HG02870 (cell line): ENCODE measurements around the gene C2orf68.
"Not testable (repeated sequence)": the region's sequence is repeated elsewhere in the genome, so short reads cannot be mapped to it uniquely, and the experiment has no call there.

Source experiments
- ATAC-seq: cut with Tn5 transposase; IDR thresholded peaks from one replicate; pipeline ENCODE4 v1.9.1; 2021; ENCODE audit warnings: mild to moderate bottlenecking, moderate library complexity; ENCODE audit not compliant: unreplicated experiment

Gene C2orf68

GRCh38 chr2:85584857-85585780 lies 26.7 kb downstream of the C2orf68 start:
- peak; percentile 46 for ATAC-seq

- peak; percentile 17 for ATAC-seq
Observed at GRCh38 chr2:85584354-85584856, 27.5 kb downstream of the C2orf68 start, which contains the start of gene VAMP5. VAMP5 (plus strand) TSS chr2:85584431; CDS start chr2:85584491, 60 bp downstream.

DNA sequence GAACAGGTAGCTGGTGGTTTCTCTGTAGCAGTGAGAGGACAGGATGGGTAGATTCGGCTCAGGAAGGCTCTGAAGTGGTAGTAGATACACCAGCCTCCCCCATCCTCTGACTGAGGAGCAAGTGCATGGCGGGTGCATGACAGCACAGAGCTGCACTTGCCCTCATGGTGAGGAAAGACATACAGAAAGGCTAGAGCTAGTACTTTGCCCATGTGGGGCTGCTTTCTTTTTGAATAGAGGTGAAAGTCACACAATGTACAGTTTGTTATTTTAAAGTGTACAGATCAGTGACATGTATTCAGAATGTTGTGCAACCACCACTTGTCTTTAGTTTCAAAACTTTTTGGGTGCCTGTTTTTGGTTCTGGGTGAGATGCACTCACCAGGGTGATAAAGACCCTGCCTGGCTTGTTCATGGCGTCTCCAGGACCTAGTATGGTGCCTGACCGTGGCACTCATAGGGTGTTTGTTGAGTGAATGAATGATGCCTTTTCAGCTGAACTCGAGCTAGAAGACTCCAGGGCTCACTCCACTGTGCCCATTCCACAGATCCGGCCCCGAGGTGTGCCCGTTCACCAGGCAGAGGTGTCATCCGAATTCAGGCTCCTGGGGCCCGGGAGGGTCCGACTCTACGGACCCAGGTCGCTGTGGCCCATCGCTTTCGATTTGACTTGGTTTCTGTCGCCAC lies 28.1 kb downstream of the C2orf68 start:
- peak; percentile 53 for ATAC-seq

- ATAC-seq: no peak
Observed at GRCh38 chr2:85582492-85582891, 29.4 kb downstream of the C2orf68 start.

DNA sequence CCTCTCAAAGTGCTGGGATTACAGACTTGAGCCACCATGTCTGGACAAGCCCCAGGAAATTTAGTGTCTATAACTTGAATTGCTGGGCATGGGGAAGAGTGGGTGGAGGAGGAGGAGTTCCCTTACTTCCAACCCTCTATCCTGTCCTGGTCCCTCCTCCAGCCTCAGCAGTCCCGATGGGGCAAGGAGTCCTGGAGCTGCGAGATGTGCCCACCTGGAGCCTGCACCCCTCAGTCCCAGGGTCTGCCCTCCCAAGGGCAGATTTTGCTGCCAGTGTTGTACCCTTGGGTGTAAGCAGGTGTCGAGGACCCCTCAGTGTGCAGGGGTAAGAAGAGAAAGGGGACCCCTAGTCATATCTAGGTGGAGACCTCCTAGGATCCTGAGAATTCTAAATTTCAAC lies 31.7 kb downstream of the C2orf68 start:
- ATAC-seq: no peak

DNA sequence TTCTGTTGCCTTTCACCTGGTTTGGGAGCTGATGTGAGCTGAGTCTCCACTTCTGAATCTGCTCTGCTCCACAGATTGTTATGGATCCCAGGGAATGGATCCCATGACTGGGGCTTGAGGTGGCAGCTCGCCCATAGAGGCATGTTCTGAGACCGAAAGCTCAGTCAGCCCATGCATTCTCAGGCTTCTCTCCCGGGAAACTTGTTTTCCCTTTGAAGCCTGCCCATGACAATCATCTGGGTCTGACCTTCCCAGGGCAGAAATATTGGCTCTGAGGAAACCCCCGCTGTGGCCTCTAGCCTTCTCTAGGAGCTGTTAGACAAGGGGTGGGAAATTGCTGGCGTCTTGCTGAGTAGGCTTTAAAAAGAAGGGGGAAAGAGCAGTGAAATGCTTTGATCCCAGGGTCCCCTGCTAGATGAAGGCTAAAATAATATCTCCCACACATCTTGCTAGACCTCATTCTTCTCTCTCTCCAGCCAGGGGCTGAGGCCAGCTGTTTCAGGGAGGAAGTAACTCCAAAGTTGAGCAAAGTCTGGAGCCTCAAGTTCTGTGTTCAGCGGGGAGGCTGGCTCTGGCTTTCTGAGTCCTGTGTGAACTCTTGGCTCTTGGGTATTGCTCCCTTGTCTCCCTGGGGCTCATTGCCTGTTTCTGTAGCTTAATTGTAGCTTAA lies 32.5 kb downstream of the C2orf68 start:
- no peak for ATAC-seq

GRCh38 chr2:85578243-85579180 lies 33.4 kb downstream of the C2orf68 start:
- ATAC-seq: no peak

- ATAC-seq: peak; percentile 72
Observed at GRCh38 chr2:85577386-85578242, 34.3 kb downstream of the C2orf68 start, which contains the start of gene VAMP8. VAMP8 (plus strand) TSS chr2:85577586; CDS start chr2:85577647, 61 bp downstream.

DNA sequence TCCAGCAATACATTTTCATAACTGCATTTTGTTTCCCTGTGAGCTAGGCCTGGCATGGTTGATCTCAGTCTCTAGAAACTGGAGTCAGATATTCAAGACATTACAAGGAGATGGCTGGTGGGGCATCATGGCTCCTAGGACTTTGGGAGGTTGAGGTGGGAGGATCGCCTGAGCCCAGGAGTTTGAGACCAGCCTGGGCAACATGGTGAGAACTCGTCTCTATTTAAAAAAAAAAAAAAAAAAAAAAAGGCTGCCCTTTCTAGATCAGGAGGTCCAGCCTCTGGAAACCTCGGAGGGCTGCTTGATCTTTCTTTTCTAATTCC lies 34.8 kb downstream of the C2orf68 start:
- no peak for ATAC-seq

GRCh38 chr2:85575739-85576138 lies 36.1 kb downstream of the C2orf68 start:
- ATAC-seq: no peak

DNA sequence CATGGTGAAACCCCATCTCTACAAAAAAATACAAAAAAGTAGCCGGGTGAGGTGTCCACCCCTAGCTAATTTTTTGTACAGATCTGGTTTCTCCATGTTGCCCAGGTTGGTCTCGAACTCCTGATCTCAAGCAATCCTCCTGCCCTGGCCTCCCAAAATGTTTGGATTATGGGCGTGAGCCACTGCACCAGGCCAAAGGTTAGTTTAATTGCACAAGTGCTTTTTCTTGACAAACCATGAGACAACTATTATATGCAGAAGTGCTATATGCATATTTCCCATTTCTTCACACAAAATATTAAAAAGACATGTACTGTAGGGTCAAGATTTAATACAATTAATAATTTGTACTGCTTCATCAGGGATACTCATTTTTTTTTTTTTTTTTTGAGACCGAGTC lies 45.6 kb downstream of the C2orf68 start:
- no peak for ATAC-seq

DNA sequence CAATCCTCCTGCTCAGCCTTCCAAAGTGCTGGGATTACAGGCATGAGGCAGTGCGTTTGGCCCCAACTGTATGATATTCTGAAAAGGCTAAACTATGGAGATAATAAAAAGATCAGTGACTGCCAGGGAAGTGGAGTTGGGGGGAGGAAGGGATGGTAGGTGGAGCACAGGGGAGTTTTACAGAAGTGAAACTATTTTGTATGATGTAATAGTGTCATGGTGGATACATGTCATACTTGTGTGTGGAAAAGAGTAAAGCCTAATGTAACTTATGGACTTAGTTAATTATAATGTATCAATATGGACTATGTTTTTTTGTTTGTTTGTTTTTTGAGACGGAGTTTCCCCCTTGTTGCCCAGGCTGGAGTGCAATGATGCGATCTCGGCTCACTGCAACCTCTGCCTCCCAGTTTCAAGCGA lies 47.7 kb downstream of the C2orf68 start:
- ATAC-seq: no peak

- ATAC-seq: peak; percentile 85
Observed at GRCh38 chr2:85561280-85562212, 50.3 kb downstream of the C2orf68 start, which contains the start of gene GGCX. GGCX (minus strand) TSS chr2:85561493; CDS start chr2:85561428, 65 bp downstream.

DNA sequence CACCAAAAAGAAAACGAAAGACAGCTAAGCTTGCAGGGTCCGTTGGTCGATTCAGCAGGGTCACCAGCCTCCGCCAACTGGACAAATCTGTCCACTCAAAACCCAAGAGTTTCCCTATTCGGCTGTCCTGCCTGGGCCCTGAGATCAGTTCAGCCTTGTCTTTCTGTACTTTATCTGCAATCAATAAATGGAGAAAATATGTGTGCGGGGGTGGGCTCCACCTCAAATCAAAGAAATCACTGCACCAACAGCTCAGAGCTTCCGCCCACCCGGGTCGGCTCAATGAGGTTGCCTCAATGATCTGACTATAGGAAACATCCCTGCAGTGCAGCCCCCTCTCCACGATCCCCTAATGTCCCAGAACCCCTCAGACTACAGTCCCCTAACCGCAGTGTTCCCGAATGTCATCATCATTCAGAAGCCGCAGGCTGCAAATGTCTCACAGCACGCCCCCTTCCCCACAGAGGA lies 51.0 kb downstream of the C2orf68 start:
- peak; percentile 18 for ATAC-seq

DNA sequence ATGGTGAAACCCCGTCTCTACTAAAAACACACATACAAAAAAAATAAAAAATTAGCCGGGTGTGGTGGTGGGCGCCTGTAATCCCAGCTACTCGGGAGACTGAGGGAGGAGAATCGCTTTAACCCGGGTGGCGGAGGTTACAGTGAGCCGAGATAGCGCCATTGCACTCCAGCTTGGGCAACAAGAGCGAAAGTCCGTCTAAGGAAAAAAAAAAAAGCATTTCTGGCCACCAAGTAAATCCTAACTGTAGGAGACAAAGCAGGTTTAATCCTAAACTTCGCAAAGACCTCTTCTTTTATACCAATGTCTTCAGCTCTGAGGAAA lies 51.5 kb downstream of the C2orf68 start:
- ATAC-seq: not testable (repeated sequence)

- ATAC-seq: no peak
Observed at GRCh38 chr2:85558160-85558559, 53.7 kb downstream of the C2orf68 start.

- no peak for ATAC-seq
Observed at GRCh38 chr2:85557130-85557529, 54.7 kb downstream of the C2orf68 start.
